ENCODE measurements around the gene THADA.

DNA sequence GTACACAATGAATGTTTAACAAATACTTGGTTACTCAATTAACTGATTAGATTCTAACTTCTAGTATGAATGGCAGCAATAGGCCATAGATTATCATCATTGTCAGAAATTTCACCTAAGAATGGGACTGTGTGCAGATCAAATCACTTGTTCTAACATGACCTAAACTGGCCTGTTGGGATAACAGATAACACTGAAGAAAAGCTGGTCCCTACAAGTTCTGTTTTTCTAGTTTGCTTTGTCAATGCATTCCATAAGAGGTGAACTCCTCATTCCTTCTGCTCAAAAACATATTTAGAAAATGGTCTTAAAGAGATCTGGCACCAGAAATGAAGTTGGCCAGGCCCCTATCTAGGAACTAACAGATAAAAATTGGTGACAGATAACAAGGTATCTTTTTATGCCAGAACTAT, 175.4 kb downstream of the THADA start:
- TF ChIP-seq, protein P1, sequence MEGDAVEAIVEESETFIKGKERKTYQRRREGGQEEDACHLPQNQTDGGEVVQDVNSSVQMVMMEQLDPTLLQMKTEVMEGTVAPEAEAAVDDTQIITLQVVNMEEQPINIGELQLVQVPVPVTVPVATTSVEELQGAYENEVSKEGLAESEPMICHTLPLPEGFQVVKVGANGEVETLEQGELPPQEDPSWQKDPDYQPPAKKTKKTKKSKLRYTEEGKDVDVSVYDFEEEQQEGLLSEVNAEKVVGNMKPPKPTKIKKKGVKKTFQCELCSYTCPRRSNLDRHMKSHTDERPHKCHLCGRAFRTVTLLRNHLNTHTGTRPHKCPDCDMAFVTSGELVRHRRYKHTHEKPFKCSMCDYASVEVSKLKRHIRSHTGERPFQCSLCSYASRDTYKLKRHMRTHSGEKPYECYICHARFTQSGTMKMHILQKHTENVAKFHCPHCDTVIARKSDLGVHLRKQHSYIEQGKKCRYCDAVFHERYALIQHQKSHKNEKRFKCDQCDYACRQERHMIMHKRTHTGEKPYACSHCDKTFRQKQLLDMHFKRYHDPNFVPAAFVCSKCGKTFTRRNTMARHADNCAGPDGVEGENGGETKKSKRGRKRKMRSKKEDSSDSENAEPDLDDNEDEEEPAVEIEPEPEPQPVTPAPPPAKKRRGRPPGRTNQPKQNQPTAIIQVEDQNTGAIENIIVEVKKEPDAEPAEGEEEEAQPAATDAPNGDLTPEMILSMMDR (IDR thresholded peaks at IDR 0.05; ENCODE audit: poor library complexity) = no peak
- no peak for TF ChIP-seq EZH2 (IDR thresholded peaks at IDR 0.05; ENCODE audit: borderline replicate concordance)

All from hepatocyte (in vitro differentiated cells).